IMR-90 (cell line): ENCODE data around the gene UBA1. TPM values are rescaled to one million over a fixed set of nuclear protein-coding genes. Genes with fewer than 3 reads are reported as not detected.
A peak's percentile ranks its signal among the peaks of the same experiment; 100 is the strongest.

ENCODE experiments used
- ATAC-seq: fragments of 200-7000 bp; cut with Tn5 transposase; 2 replicates; pipeline ENCODE4 v1.9.1; 2020; ENCODE audit warnings: low read depth, mild to moderate bottlenecking, moderate library complexity
- BruUV-seq: library from RNA; stranded (reverse); fragments of 400-500 nt; replicated peaks from 2 replicates; lab custom pipeline; 2021; lab: Mats Ljungman, UMichigan
- CTCF ChIA-PET: fragments of 300-600 bp; formaldehyde crosslinking; extraction: SDS; loops from one replicate; lab custom pipeline; 2021; ENCODE audit warnings: antibody characterized with exemption; lab: Yijun Ruan, JAX
- POLR2A ChIA-PET: fragments of 300-600 bp; sonication (Branson Sonifier 250); formaldehyde crosslinking; loops from one replicate; lab custom pipeline; 2022; ENCODE audit warnings: antibody characterized with exemption; ENCODE audit not compliant: unreplicated experiment; lab: Charles Lee
- DNase-seq: peaks from one replicate; pipeline ENCODE4 v3.0.0; 2013
- H2AFZ ChIP-seq: replicated peaks from 2 replicates; pipeline ENCODE3; 2013; ENCODE audit warnings: low read length, mild to moderate bottlenecking; ENCODE audit not compliant: poor library complexity
- H2AK5ac ChIP-seq: 2 replicates; pipeline ENCODE4 v1.6.1; 2013; ENCODE audit warnings: low read depth, low read length, inconsistent platforms
- H2AK9ac ChIP-seq: replicated peaks from 2 replicates; pipeline ENCODE3; 2013; ENCODE audit warnings: mild to moderate bottlenecking, low read depth, low read length, moderate library complexity; ENCODE audit not compliant: poor library complexity
- H2BK120ac ChIP-seq: 2 replicates; pipeline ENCODE4 v1.6.1; 2013; ENCODE audit warnings: low read depth, low read length, inconsistent platforms
- H2BK15ac ChIP-seq: 3 replicates; pipeline ENCODE4 v1.6.1; 2013; ENCODE audit warnings: low read depth, low read length, inconsistent platforms
- H2BK20ac ChIP-seq: 2 replicates; pipeline ENCODE4 v1.6.1; 2013; ENCODE audit warnings: low read depth, mild to moderate bottlenecking, inconsistent platforms, low read length, moderate library complexity
- H2BK5ac ChIP-seq: 2 replicates; pipeline ENCODE4 v1.6.1; 2013; ENCODE audit warnings: mild to moderate bottlenecking, low read depth, low read length, inconsistent platforms; ENCODE audit not compliant: poor library complexity, severe bottlenecking
- H3K14ac ChIP-seq: replicated peaks from 2 replicates; pipeline ENCODE4 v1.6.1; 2013; ENCODE audit warnings: low read depth, low read length, inconsistent platforms
- H3K18ac ChIP-seq: 2 replicates; pipeline ENCODE4 v1.6.1; 2013; ENCODE audit warnings: low read depth, low read length, control low read depth
- H3K23ac ChIP-seq: 2 replicates; pipeline ENCODE4 v1.6.1; 2013; ENCODE audit warnings: low read depth, low read length, inconsistent platforms
- H3K27ac ChIP-seq: 2 replicates; pipeline ENCODE4 v1.5.1; 2013; ENCODE audit warnings: mild to moderate bottlenecking, control low read depth, low read length; ENCODE audit not compliant: insufficient read depth
- H3K27me3 ChIP-seq: 2 replicates; pipeline ENCODE4 v1.6.1; 2013; ENCODE audit warnings: low read length; ENCODE audit not compliant: control insufficient read depth, insufficient read depth
- H3K36me3 ChIP-seq: 2 replicates; pipeline ENCODE4 v1.6.1; 2013; ENCODE audit warnings: low read length, mixed read lengths; ENCODE audit not compliant: control insufficient read depth, insufficient read depth
- H3K4ac ChIP-seq: 2 replicates; pipeline ENCODE4 v1.6.1; 2013; ENCODE audit warnings: low read depth, low read length, inconsistent platforms
- H3K4me1 ChIP-seq: 2 replicates; pipeline ENCODE4 v1.6.1; 2013; ENCODE audit warnings: low read length, mixed read lengths; ENCODE audit not compliant: control insufficient read depth, insufficient read depth
- H3K4me2 ChIP-seq: 2 replicates; pipeline ENCODE4 v1.6.1; 2013; ENCODE audit warnings: low read depth, mild to moderate bottlenecking, control low read depth, low read length, moderate library complexity
- H3K4me3 ChIP-seq: 2 replicates; pipeline ENCODE4 v1.5.1; 2013; ENCODE audit warnings: low read depth, mild to moderate bottlenecking, control low read depth, low read length, moderate library complexity; ENCODE audit not compliant: insufficient read depth
- H3K56ac ChIP-seq: 2 replicates; pipeline ENCODE4 v1.6.1; 2013; ENCODE audit warnings: low read length, inconsistent platforms; ENCODE audit not compliant: insufficient read depth; ENCODE audit errors: extremely low read depth
- H3K79me1 ChIP-seq, 2 experiments: 2 replicates each; pipeline ENCODE4 v1.6.1; 2013; ENCODE audit warnings: low read length in 2 of 2, inconsistent platforms in 1 of 2, low read depth in 1 of 2
- H3K9ac ChIP-seq: 2 replicates; pipeline ENCODE4 v1.6.1; 2013; ENCODE audit warnings: low read depth, low read length, control low read depth
- H3K9me1 ChIP-seq: 2 replicates; pipeline ENCODE4 v1.6.1; 2013; ENCODE audit warnings: low read length, inconsistent platforms; ENCODE audit not compliant: insufficient read depth
- H3K9me3 ChIP-seq: 2 replicates; pipeline ENCODE4 v1.6.1; 2013; ENCODE audit warnings: low read length; ENCODE audit not compliant: control insufficient read depth, insufficient read depth
- H4K20me1 ChIP-seq: 2 replicates; pipeline ENCODE4 v1.6.1; 2013; ENCODE audit warnings: low read length, inconsistent platforms; ENCODE audit not compliant: insufficient read depth
- H4K5ac ChIP-seq: 2 replicates; pipeline ENCODE4 v1.6.1; 2013; ENCODE audit warnings: mild to moderate bottlenecking, low read depth, low read length, control low read depth
- H4K8ac ChIP-seq, 2 experiments: 2 replicates each; pipeline ENCODE4 v1.6.1; 2013; ENCODE audit warnings: low read depth in 2 of 2, low read length in 2 of 2, control low read depth in 1 of 2, inconsistent platforms in 1 of 2
- H4K91ac ChIP-seq: 2 replicates; pipeline ENCODE4 v1.6.1; 2013; ENCODE audit warnings: low read depth, low read length, inconsistent platforms; ENCODE audit not compliant: insufficient read depth
- BHLHE40 ChIP-seq: fragments of 150-350 bp; IDR thresholded peaks from 2 replicates; pipeline ENCODE4 v1.6.1; 2016; ENCODE audit warnings: mild to moderate bottlenecking, low read depth, low read length
- CEBPB ChIP-seq: IDR thresholded peaks from 2 replicates; pipeline ENCODE4 v1.6.1; 2012; ENCODE audit warnings: low read depth, low read length, improper control_type of control experiment
- CHD1 ChIP-seq: IDR thresholded peaks from 2 replicates; pipeline ENCODE4 v1.6.1; 2012; ENCODE audit warnings: low read depth, low read length, improper control_type of control experiment
- FOS ChIP-seq: fragments of 150-350 bp; IDR thresholded peaks from 2 replicates; pipeline ENCODE4 v1.6.1; 2016; ENCODE audit warnings: low read depth, low read length
- MAZ ChIP-seq: IDR thresholded peaks from 2 replicates; pipeline ENCODE4 v1.6.1; 2012; ENCODE audit warnings: low read depth, mild to moderate bottlenecking, low read length, improper control_type of control experiment, moderate library complexity, borderline replicate concordance
- NFE2L2 ChIP-seq: fragments of 150-350 bp; IDR thresholded peaks from 2 replicates; pipeline ENCODE4 v1.6.1; 2016; ENCODE audit warnings: low read depth, mild to moderate bottlenecking, low read length
- POLR2A ChIP-seq: IDR thresholded peaks from 2 replicates; pipeline ENCODE4 v1.6.1; 2012; ENCODE audit warnings: mild to moderate bottlenecking, low read depth, low read length
- RAD21 ChIP-seq: IDR thresholded peaks from 2 replicates; pipeline ENCODE4 v1.6.1; 2012; ENCODE audit warnings: low read length, improper control_type of control experiment
- RCOR1 ChIP-seq: IDR thresholded peaks from 2 replicates; pipeline ENCODE4 v1.6.1; 2012; ENCODE audit warnings: mild to moderate bottlenecking, low read length, improper control_type of control experiment; ENCODE audit not compliant: insufficient replicate concordance
- RFX5 ChIP-seq: IDR thresholded peaks from 2 replicates; pipeline ENCODE4 v1.8.0; 2012; ENCODE audit warnings: low read depth, mild to moderate bottlenecking, low read length, moderate library complexity
- SMC3 ChIP-seq: fragments of 150-350 bp; IDR thresholded peaks from 2 replicates; pipeline ENCODE4 v1.6.1; 2016; ENCODE audit warnings: low read depth, mild to moderate bottlenecking, antibody characterized with exemption, low read length, moderate library complexity
- WGBS, 2 experiments: methylation state at CpG; one replicate each; pipeline versions ENCODE4 v1.1.5 to v1.1.7; 2013; ENCODE audit warnings: missing lambda C conversion rate in 2 of 2; ENCODE audit not compliant: insufficient read length in 1 of 2; ENCODE audit errors: extremely low coverage in 2 of 2; 5-methylcytosine and 5-hydroxymethylcytosine counted together
- dilution Hi-C: fragments of 300-500 bp; cut with HindIII; formaldehyde crosslinking; loops from one replicate; pipeline ENCODE4 v1.14.3; 2018; ENCODE audit warnings: low sequenced_read_pairs; ENCODE audit not compliant: unreplicated experiment
- in situ Hi-C: fragments of 300-500 bp; cut with MboI; formaldehyde crosslinking; loops from 3 replicates; pipeline ENCODE4 v1.14.3; 2019; ENCODE audit warnings: low sequenced_read_pairs, inconsistent platforms, mixed read lengths
- intact Hi-C: fragments of 100-400 bp; cut with micrococcal nuclease; formaldehyde crosslinking; loops from 2 replicates; pipeline ENCODE4 v1.10.0; 2022
- polyA plus RNA-seq, 3 experiments: library from polyadenylated mRNA; depleted of rRNA; stranded (reverse); fragments of >200 nt; gene quantifications; 2 replicates each; pipeline ENCODE4 v1.2.3, GENCODE V29; 2012; ENCODE audit warnings: low replicate concordance in 1 of 3
- total RNA-seq: library from RNA; depleted of rRNA; stranded (reverse); fragments of >200 nt; gene quantifications from 2 replicates; pipeline ENCODE4 v1.2.3, GENCODE V29; 2012
- TF ChIP-seq, protein P1 (sequence below): fragments of 150-350 bp; IDR thresholded peaks from 2 replicates; pipeline ENCODE4 v1.6.1; 2017; ENCODE audit warnings: mild to moderate bottlenecking, antibody characterized with exemption, low read length, low read depth
- TF ChIP-seq, protein P2 (sequence below): conservative IDR thresholded peaks from 2 replicates; pipeline ENCODE4 v1.5.1; 2012; ENCODE audit warnings: mild to moderate bottlenecking, low read depth, low read length, improper control_type of control experiment
- TF ChIP-seq, protein P3 (sequence below): fragments of 150-350 bp; IDR thresholded peaks from 2 replicates; pipeline ENCODE4 v1.6.1; 2016; ENCODE audit warnings: low read depth, mild to moderate bottlenecking, low read length, moderate library complexity, borderline replicate concordance

UBA1 gene
- total and polyA plus RNA-seq, 2 of the 4 experiments (the other 2 are of a cell fraction) = 299 to 343 TPM

DNA sequence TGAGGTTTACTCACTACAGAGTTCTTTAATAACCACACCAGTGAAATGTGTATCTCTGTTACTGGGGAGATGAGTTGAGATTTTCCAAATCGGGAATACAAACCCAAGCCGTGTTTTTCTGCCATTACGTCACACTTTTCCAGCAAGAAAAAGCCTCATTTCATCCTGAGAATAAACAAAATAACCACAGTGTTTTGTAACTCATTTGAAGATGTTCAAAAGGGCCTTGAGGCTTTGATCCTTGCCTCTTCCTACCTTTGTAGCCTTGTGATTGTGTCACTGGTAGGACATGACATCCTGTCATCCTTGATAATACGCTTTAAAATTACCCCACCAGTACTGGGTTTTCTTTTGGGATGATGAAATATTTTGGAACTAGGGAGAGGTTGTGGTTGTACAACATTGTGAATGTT, 42.1 kb downstream of the UBA1 start:
- H3K4me1 ChIP-seq = 0 out of 2 replicates have a peak, but pooled peaks cover 1% of the 10 kb centered on the region
- H3K9ac ChIP-seq = no peak overlapping the region
- no peak overlapping the region for H3K56ac ChIP-seq
- BruUV-seq = no TSS peak
- POLR2A ChIA-PET = no interaction called here
- CTCF ChIA-PET = no interaction called here
- peaks cover 26% of the 10 kb centered on the region; the same call in 1 of the 2 replicates for H4K20me1 ChIP-seq
- WGBS, 2 experiments = no CpG with 5 or more reads among the region's 4 CpGs
- H3K36me3 ChIP-seq = peaks cover 15% of the 10 kb centered on the region
- H4K8ac ChIP-seq = no peak overlapping the region
- no peak overlapping the region for H3K18ac ChIP-seq
- H3K23ac ChIP-seq = no peak overlapping the region
- in situ Hi-C loops (no loop called here), dilution Hi-C loops (no loop called here), intact Hi-C loops (no loop called here)
- no peak for TF ChIP-seq RFX5
- no peak for TF ChIP-seq NFE2L2
- TF ChIP-seq CEBPB = no peak
- TF ChIP-seq POLR2A = no peak
- TF ChIP-seq MAZ = no peak
- TF ChIP-seq RCOR1 = no peak
- no peak for TF ChIP-seq BHLHE40
- TF ChIP-seq, protein P1, sequence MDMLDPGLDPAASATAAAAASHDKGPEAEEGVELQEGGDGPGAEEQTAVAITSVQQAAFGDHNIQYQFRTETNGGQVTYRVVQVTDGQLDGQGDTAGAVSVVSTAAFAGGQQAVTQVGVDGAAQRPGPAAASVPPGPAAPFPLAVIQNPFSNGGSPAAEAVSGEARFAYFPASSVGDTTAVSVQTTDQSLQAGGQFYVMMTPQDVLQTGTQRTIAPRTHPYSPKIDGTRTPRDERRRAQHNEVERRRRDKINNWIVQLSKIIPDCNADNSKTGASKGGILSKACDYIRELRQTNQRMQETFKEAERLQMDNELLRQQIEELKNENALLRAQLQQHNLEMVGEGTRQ = no peak
- no peak for TF ChIP-seq FOS
- TF ChIP-seq SMC3 = no peak
- TF ChIP-seq, protein P2, sequence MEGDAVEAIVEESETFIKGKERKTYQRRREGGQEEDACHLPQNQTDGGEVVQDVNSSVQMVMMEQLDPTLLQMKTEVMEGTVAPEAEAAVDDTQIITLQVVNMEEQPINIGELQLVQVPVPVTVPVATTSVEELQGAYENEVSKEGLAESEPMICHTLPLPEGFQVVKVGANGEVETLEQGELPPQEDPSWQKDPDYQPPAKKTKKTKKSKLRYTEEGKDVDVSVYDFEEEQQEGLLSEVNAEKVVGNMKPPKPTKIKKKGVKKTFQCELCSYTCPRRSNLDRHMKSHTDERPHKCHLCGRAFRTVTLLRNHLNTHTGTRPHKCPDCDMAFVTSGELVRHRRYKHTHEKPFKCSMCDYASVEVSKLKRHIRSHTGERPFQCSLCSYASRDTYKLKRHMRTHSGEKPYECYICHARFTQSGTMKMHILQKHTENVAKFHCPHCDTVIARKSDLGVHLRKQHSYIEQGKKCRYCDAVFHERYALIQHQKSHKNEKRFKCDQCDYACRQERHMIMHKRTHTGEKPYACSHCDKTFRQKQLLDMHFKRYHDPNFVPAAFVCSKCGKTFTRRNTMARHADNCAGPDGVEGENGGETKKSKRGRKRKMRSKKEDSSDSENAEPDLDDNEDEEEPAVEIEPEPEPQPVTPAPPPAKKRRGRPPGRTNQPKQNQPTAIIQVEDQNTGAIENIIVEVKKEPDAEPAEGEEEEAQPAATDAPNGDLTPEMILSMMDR = no peak
- TF ChIP-seq, protein P3, sequence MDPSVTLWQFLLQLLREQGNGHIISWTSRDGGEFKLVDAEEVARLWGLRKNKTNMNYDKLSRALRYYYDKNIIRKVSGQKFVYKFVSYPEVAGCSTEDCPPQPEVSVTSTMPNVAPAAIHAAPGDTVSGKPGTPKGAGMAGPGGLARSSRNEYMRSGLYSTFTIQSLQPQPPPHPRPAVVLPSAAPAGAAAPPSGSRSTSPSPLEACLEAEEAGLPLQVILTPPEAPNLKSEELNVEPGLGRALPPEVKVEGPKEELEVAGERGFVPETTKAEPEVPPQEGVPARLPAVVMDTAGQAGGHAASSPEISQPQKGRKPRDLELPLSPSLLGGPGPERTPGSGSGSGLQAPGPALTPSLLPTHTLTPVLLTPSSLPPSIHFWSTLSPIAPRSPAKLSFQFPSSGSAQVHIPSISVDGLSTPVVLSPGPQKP = no peak
- TF ChIP-seq CHD1 = no peak
- no peak for TF ChIP-seq RAD21
- no peak overlapping the region for H2BK20ac ChIP-seq
- no peak overlapping the region for H4K91ac ChIP-seq
- H3K79me1 ChIP-seq = peaks cover 8 to 31% of the 10 kb centered on the region in 2 experiments
- DNase-seq (peak; percentile 6), ATAC-seq (no peak)
- no peak overlapping the region for H2BK5ac ChIP-seq
- no peak overlapping the region for H2AFZ ChIP-seq
- no peak overlapping the region for H3K14ac ChIP-seq
- no peak overlapping the region for H3K4ac ChIP-seq
- H2AK5ac ChIP-seq = no peak overlapping the region
- H3K4me2 ChIP-seq = no peak overlapping the region
- H4K5ac ChIP-seq = no peak overlapping the region
- no peak overlapping the region for H3K4me3 ChIP-seq
- no peaks in the 10 kb centered on the region for H3K9me3 ChIP-seq
- no peak overlapping the region for H2BK120ac ChIP-seq
- H2AK9ac ChIP-seq = no peak overlapping the region
- peaks cover 8% of the 10 kb centered on the region; the same call in 1 of the 2 replicates for H3K9me1 ChIP-seq
- no peak overlapping the region for H2BK15ac ChIP-seq
- H3K27ac ChIP-seq = no peak overlapping the region
- H3K27me3 ChIP-seq = peaks cover 16% of the 10 kb centered on the region
